Liver (tissue), 2 donors: Measurements from ENCODE around the gene PPP2R3B.

Source experiments
- EGR1 ChIP-seq, 2 donors: IDR thresholded peaks; 2 replicates each; pipeline ENCODE4 v1.6.1; 2016 to 2018; ENCODE audit warnings: antibody characterized with exemption in 2 of 2, low read depth in 2 of 2
- RAD21 ChIP-seq, 2 donors: IDR thresholded peaks; 2 replicates each; pipeline ENCODE4 v1.6.1; 2016; ENCODE audit warnings: antibody characterized with exemption in 2 of 2, mild to moderate bottlenecking in 2 of 2
- YY1 ChIP-seq: IDR thresholded peaks from 2 replicates; pipeline ENCODE4 v1.6.1; 2016; ENCODE audit warnings: antibody characterized with exemption, mild to moderate bottlenecking
- donor health status: healthy.

DNA sequence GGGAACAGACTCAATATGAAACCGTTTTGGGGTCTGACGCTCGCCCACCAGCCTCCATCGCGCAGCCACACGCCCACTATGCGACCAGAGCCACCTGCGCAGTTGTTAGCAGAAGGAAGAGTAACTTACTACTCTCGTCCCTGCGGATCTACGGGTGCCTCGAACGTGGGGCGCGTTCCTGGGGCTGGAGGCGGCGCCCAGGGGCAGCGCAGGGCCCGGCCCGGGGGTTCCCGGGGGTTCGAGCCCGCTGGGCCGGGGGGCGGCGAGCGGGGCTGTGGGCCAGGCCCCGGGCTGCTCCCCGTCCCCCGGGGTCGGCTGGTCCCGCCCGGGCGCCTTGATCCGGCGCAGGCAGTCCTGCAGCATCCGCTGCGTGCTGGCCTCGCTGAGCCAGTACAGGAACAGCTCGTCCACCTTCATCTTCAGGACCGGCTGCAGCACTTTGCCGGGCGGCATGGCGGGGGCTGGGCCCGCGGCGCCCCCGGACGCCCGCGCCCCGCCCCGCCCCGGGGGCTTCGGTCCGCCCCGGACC lies 404 bp downstream of the PPP2R3B start:
- TF ChIP-seq YY1: no peak
- no peak for TF ChIP-seq EGR1 (IDR thresholded peaks at IDR 0.05; ENCODE audit: low read depth in 2 of 2)
- no peak for TF ChIP-seq RAD21 (IDR thresholded peaks at IDR 0.05)
